Measurements from ENCODE around the gene SLC25A34. TPM values are rescaled to one million over a fixed set of nuclear protein-coding genes. Genes with fewer than 3 reads are reported as not detected.

Gene SLC25A34
- total and polyA plus RNA-seq, 9 donors: 3.6 to 7.4 (median 5.8) TPM

DNA sequence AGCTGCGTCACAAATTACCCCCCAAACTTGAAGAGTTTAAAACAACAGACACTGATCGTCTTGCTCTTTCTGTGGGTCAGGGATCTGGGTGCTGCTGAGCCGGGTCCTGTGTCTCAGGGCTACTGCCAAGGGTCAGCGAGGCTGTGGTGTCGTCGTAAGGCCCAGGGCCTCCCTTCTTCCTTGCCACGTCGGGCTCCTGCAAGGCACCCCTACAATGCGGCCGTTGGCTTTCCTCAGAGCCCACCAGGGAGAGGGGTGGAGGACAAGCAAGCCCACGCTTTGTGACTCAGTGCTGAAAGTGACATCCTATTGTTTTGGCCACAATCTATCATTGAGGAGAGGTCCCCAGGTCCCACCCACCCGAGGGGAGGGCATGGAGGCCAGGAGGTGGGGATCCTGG, 14.9 kb downstream of the SLC25A34 start:
- Histone ChIP-seq H3K36me3 (ENCODE audit: control insufficient read depth, insufficient read depth, low read length) (no peaks in the 10 kb centered on the region), H3K4me1 (ENCODE audit: control insufficient read depth, insufficient read depth, low read length) (peaks cover 4% of the 10 kb centered on the region), H3K27me3 (ENCODE audit: control insufficient read depth, insufficient read depth, low read length) (no peaks in the 10 kb centered on the region), H3K27ac (ENCODE audit: low read length) (no peak overlapping the region), H3K4me3 (ENCODE audit: low read length) (no peak overlapping the region), H3K9me3 (replicated peaks; ENCODE audit: control insufficient read depth, low read depth, low read length) (no peaks in the 10 kb centered on the region)
- 79% methylated on average over 6 of the region's 12 CpGs for WGBS (ENCODE audit: insufficient coverage)
- no peak for DNase-seq

- no peak for DNase-seq
- Histone ChIP-seq H3K4me3 (ENCODE audit: low read length) (no peak overlapping the region), H3K27ac (ENCODE audit: low read length) (no peak overlapping the region), H3K4me1 (ENCODE audit: control insufficient read depth, insufficient read depth, low read length) (peaks cover 11% of the 10 kb centered on the region), H3K27me3 (ENCODE audit: control insufficient read depth, insufficient read depth, low read length) (peaks cover 2% of the 10 kb centered on the region), H3K9me3 (replicated peaks; ENCODE audit: control insufficient read depth, low read depth, low read length) (no peaks in the 10 kb centered on the region), H3K36me3 (ENCODE audit: control insufficient read depth, insufficient read depth, low read length) (no peaks in the 10 kb centered on the region)
- WGBS (ENCODE audit: insufficient coverage): 74% methylated on average over 8 of the region's 10 CpGs
Observed at GRCh38 chr1:15751717-15752116, 15.7 kb downstream of the SLC25A34 start.

DNA sequence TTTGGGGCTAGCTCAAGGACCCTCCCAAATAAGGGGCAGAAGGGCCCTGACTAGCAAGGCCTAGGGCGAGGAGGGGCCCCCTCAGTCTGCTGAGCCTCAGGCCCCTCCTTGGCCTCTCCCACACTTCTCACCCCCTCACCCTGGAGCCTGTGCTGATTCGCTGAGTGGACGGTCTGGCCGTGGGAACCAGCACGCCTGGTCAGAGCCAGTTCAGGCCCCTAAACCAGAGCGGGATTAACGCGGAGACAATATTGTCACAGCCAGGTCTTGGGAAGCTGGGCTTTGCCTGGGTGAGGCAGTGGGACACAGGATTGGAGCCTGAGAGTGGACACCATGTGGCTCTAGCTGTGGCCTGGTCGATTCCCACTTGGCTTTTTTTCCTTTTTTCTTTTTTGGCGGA, 17.7 kb downstream of the SLC25A34 start:
- peaks cover 27% of the 10 kb centered on the region for H3K4me1 ChIP-seq (ENCODE audit: control insufficient read depth, insufficient read depth, low read length)
- H3K9me3 ChIP-seq (replicated peaks; ENCODE audit: control insufficient read depth, low read depth, low read length): no peaks in the 10 kb centered on the region
- H3K36me3 ChIP-seq (ENCODE audit: control insufficient read depth, insufficient read depth, low read length): no peaks in the 10 kb centered on the region
- H3K4me3 ChIP-seq (ENCODE audit: low read length): no peak overlapping the region
- no peak overlapping the region for H3K27ac ChIP-seq (ENCODE audit: low read length)
- DNase-seq: no peak
- peaks cover 16% of the 10 kb centered on the region for H3K27me3 ChIP-seq (ENCODE audit: control insufficient read depth, insufficient read depth, low read length)
- 47% methylated on average over 9 of the region's 10 CpGs for WGBS (ENCODE audit: insufficient coverage)

GRCh38 chr1:15755021-15755645, 19.1 kb downstream of the SLC25A34 start:
- no peaks in the 10 kb centered on the region for H3K36me3 ChIP-seq (ENCODE audit: control insufficient read depth, insufficient read depth, low read length)
- H3K27ac ChIP-seq (ENCODE audit: low read length): no peak overlapping the region
- H3K4me3 ChIP-seq (ENCODE audit: low read length): no peak overlapping the region
- DNase-seq: no peak
- peaks cover 37% of the 10 kb centered on the region for H3K4me1 ChIP-seq (ENCODE audit: control insufficient read depth, insufficient read depth, low read length)
- WGBS (ENCODE audit: insufficient coverage): 86% methylated on average over 1 of the region's 2 CpGs
- no peaks in the 10 kb centered on the region for H3K9me3 ChIP-seq (replicated peaks; ENCODE audit: control insufficient read depth, low read depth, low read length)
- H3K27me3 ChIP-seq (ENCODE audit: control insufficient read depth, insufficient read depth, low read length): peaks cover 27% of the 10 kb centered on the region

GRCh38 chr1:15755646-15756040, 19.6 kb downstream of the SLC25A34 start:
- 56% methylated on average over 1 of the region's 4 CpGs for WGBS (ENCODE audit: insufficient coverage)
- H3K27ac ChIP-seq (ENCODE audit: low read length): no peak overlapping the region
- no peak overlapping the region for H3K4me3 ChIP-seq (ENCODE audit: low read length)
- H3K36me3 ChIP-seq (ENCODE audit: control insufficient read depth, insufficient read depth, low read length): no peaks in the 10 kb centered on the region
- DNase-seq: no peak
- H3K27me3 ChIP-seq (ENCODE audit: control insufficient read depth, insufficient read depth, low read length): peaks cover 30% of the 10 kb centered on the region
- H3K9me3 ChIP-seq (replicated peaks; ENCODE audit: control insufficient read depth, low read depth, low read length): no peaks in the 10 kb centered on the region
- peaks cover 40% of the 10 kb centered on the region for H3K4me1 ChIP-seq (ENCODE audit: control insufficient read depth, insufficient read depth, low read length)

GRCh38 chr1:15756143-15757015, 20.3 kb downstream of the SLC25A34 start:
- Histone ChIP-seq H3K36me3 (ENCODE audit: control insufficient read depth, insufficient read depth, low read length) (no peaks in the 10 kb centered on the region), H3K9me3 (replicated peaks; ENCODE audit: control insufficient read depth, low read depth, low read length) (no peaks in the 10 kb centered on the region), H3K27ac (ENCODE audit: low read length) (no peak overlapping the region), H3K27me3 (ENCODE audit: control insufficient read depth, insufficient read depth, low read length) (peaks cover 32% of the 10 kb centered on the region), H3K4me1 (ENCODE audit: control insufficient read depth, insufficient read depth, low read length) (peaks cover 47% of the 10 kb centered on the region), H3K4me3 (ENCODE audit: low read length) (no peak overlapping the region)
- no peak for DNase-seq
- 37% methylated on average over 16 of the region's 21 CpGs for WGBS (ENCODE audit: insufficient coverage)

DNA sequence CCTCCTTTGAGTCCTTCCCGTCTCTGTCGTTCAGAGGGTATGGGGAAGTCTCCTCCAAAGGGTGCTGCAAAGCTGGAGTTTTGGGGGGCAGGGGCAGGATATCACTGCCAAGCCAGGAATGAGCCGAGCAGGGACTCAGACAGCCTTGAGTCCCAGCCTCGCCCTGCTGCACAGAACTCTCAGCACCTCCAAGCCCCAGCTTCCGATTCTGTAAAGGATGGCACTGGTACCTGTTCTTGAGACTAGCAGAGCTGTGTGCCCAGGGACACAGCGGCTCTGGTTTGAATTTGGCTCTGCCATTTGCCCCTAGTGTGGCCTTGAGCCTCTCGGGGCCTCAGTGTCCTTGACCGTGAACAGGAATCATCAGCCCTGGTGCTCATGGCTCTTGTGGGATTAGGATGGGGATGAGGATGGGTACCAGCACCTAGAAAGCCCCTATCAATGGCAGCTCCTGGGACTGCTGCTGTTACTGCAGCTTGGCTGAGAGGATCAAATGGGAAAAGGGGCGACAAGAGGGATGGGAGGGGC, 21.0 kb downstream of the SLC25A34 start:
- Histone ChIP-seq H3K4me3 (ENCODE audit: low read length) (no peak overlapping the region), H3K27ac (ENCODE audit: low read length) (no peak overlapping the region), H3K36me3 (ENCODE audit: control insufficient read depth, insufficient read depth, low read length) (no peaks in the 10 kb centered on the region), H3K9me3 (replicated peaks; ENCODE audit: control insufficient read depth, low read depth, low read length) (no peaks in the 10 kb centered on the region), H3K4me1 (ENCODE audit: control insufficient read depth, insufficient read depth, low read length) (peaks cover 47% of the 10 kb centered on the region), H3K27me3 (ENCODE audit: control insufficient read depth, insufficient read depth, low read length) (peaks cover 32% of the 10 kb centered on the region)
- DNase-seq: no peak
- 56% methylated on average over 6 of the region's 9 CpGs for whole genome bisulfite sequencing (ENCODE audit: insufficient coverage)

DNA sequence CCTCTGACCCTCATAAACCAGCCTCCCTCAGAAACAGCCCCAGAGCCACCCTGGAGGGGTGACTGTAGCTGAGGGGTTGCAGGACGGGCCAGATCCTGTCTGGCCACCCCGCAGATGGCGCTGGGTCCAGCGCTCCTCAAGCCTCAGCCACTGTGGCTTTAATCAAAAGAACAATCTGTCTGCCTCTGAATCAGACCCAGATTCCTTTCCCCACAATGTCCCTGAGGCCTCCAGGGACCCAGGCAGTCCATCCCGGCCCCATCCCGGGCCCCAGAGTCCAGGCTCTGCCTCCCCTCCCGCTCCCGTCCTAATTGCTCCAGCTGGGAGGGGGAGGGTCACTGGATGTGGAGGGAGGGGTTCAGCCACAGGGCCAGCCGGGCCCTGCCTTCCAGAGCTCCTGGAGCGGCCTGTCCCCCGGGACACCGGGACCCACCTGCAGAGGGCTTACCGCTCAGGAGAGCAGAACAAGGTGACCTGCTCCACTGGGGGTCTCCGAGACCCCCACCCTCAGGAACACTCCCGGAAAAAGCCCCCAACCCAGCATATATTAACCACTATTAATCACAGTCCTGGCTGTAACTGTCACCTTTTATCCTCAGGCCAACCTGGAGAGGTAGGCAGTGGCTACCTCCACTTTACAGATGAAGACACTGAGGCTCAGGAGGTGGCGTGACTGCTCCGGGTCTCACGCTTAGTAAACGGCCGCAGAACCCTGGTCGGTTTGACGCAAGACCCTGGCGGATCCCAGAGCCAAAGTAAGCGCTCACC, 21.7 kb downstream of the SLC25A34 start:
- Histone ChIP-seq H3K4me3 (ENCODE audit: low read length) (peak overlapping the region; percentile 19), H3K36me3 (ENCODE audit: control insufficient read depth, insufficient read depth, low read length) (no peaks in the 10 kb centered on the region), H3K27me3 (ENCODE audit: control insufficient read depth, insufficient read depth, low read length) (peaks cover 32% of the 10 kb centered on the region), H3K9me3 (replicated peaks; ENCODE audit: control insufficient read depth, low read depth, low read length) (no peaks in the 10 kb centered on the region), H3K27ac (ENCODE audit: low read length) (no peak overlapping the region), H3K4me1 (ENCODE audit: control insufficient read depth, insufficient read depth, low read length) (peaks cover 47% of the 10 kb centered on the region)
- 9% methylated on average over 16 of the region's 24 CpGs for WGBS (ENCODE audit: insufficient coverage)
- DNase-seq: peak; percentile 54

DNA sequence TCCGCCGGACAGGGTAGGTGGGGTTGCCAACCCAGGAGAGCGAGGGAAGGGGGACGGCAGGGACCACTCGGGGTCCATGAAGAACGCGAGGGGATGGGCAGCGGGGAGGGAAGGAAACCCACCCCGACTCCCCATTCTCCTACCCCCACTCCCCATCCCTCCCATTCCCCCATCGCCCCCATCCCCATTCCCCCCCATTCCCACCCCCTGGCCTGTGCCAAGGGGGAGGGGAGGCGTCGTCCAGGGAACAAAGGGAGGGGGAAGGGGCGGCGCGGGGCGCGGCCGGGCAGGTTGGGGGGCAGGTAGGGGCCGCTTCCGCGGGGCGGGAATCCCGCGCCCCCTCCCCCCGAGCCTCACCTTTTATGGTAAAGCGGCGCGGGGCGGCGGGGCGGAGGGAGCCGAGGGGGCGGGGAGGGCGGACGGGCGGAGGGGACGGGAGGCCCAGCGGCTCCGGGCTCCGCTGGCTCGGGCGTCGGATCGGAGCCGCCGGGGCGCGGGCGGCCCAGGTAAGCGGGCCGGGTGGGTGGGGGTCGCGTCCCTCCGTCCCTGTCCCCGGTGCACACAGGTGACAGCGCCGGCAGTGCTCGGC, 22.4 kb downstream of the SLC25A34 start, which contains the start of gene FBLIM1:
FBLIM1 (plus strand) TSS at position 453 of the 589 bp plus-strand sequence. CDS start 6,189 bp downstream, outside the sequence.
- peaks cover 32% of the 10 kb centered on the region for H3K27me3 ChIP-seq (ENCODE audit: control insufficient read depth, insufficient read depth, low read length)
- DNase-seq: no peak
- H3K9me3 ChIP-seq (replicated peaks; ENCODE audit: control insufficient read depth, low read depth, low read length): no peaks in the 10 kb centered on the region
- peaks cover 47% of the 10 kb centered on the region for H3K4me1 ChIP-seq (ENCODE audit: control insufficient read depth, insufficient read depth, low read length)
- H3K27ac ChIP-seq (ENCODE audit: low read length): peak within 1 kb of the TSS; percentile 78
- WGBS (ENCODE audit: insufficient coverage): under 1% methylated on average over 26 of the region's 58 CpGs
- peak within 1 kb of the TSS; percentile 64 for H3K4me3 ChIP-seq (ENCODE audit: low read length)
- no peaks in the 10 kb centered on the region for H3K36me3 ChIP-seq (ENCODE audit: control insufficient read depth, insufficient read depth, low read length)

Measured in muscle of leg (tissue), 11 donors.